Measurements from ENCODE around the gene PSMA5.

The PSMA5 gene

DNA sequence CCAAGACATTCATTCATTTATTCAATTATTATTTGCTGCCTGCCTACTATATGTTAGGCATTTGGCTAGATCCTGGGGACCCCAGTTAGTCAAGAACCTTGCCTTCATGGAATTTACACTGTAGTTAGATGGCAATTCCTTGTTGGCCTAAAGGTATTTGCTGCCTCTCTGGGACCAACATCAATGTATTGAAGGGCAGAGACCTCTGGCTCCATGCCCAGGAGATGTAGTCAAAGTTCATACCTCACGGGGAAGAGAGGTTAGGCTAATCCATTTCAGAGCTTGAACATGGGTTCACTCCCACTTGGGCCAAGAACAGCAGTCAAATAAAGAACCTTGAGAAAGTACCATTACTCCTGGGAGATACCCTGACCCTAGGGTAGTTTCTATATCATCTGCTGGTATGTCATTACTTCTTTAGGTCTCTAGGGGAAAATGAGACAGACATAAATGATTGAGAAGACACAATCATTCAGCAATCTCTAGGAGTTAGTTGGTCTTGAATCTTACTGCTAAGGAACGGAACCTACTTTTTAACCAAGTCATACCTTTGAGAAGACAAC, 60.5 kb downstream of the PSMA5 start:
- no peak for DNase-seq

DNA sequence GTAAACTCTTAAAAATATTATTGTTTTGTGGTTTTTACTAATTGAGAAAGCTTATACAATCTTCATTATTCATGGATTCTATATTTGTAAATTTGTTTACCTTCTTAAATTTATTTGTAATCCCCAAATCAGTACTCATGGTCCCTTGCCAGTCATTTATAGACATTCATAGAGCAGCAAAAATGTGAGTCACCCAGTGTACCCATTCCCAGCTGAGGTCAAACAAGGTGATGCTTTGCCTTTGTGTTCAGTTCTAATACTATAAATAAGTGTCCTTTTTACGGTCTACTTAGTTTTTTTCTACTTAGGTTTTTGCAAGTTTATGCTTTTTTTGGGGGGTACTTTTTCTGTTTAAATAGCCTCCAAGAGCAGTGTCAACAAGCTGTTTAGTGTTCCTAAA, 64.6 kb downstream of the PSMA5 start:
- DNase-seq, result no peak

DNA sequence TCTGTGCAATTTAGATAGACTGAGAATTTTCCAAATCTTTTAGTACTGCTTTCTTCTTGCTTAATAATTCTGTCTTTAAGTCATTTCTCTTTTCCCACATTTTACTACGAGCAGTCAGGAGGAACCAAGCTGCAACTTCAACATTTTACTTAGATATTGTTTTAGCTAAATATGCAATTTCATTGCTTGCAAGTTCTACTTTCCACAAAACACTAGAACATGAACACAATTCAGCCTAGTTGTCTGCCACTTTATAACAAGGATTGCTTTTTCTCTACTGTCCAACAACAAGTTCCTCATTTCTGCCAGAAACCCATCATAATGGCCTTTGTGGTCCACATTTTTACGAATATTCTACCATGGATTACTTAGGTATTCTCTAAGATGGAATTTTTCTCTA, 65.2 kb downstream of the PSMA5 start:
- DNase-seq, result no peak

DNA sequence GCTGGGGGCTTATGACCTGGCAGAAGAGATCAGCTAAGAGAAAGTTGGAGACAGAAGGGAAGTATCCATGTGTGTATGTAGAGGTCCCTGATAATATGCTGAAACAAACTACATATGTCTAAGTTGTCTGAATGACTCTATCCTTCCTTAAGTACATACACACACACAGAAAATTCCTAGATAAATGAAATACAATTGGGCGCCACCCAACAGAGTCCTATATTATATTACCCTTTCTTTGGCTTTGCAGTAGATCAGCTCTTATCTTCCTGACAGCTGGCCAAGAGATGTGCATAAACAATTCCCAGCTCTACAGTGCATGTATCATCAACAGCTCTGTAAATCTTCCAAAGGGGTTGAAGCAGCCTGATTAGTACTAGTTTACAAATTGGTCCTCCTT, 68.6 kb downstream of the PSMA5 start:
- DNase-seq, result no peak

DNA sequence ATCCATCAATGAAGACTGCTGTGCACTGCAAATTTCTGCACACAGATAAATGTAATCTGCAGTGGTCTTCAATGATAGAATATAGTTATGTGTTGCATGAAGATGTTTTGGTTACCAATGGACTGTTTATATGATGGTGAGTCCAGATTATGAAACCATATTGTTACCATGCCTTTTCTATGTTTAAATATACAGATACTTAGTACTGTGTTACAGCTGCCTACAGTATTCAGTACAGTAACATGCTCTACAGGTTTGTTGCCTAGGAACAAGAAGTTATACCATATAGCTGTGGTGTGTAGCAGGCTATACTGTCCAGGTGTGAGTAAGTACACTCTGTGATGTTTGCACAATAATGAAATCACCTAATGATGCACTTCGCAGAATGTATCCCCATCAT, 69.3 kb downstream of the PSMA5 start:
- DNase-seq, result no peak

DNA sequence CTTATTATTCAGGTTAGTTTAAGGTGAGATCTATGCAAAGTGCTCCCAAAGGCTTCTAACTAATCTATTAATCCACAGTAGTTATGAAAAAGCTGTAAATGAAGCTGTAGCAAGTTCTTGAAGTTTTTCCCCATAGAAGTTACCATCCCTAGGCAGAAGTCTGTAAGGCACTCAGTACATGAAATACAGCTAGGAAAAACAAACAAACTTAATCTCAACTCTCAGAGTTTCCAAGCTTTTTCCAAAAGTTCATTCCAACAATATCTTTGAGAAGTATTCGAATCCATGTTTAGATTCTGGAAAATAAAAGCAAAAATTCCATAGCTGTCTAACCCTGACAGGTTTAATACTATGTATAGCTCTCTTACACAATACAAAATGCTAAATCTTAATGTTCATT, 69.7 kb downstream of the PSMA5 start:
- DNase-seq, result no peak

DNA sequence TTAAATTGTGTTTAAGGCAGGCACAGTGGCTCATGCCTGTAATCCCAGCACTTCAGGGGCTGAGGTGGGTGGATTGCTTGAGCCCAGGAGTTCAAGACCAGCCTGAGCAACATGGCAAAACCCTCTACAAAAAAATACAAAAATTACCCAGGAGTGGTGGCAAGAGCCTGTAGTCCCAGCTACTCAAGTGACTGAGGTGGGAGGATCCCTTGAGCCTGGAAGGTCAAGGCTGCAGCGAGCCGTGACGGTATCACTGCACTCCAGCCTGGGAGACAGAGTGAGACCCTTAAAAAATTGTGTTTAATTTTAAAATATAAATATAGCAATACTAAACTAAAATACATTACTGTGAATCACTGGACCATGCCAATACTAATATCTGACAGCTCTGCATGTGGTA, 71.3 kb downstream of the PSMA5 start:
- no peak for DNase-seq

DNA sequence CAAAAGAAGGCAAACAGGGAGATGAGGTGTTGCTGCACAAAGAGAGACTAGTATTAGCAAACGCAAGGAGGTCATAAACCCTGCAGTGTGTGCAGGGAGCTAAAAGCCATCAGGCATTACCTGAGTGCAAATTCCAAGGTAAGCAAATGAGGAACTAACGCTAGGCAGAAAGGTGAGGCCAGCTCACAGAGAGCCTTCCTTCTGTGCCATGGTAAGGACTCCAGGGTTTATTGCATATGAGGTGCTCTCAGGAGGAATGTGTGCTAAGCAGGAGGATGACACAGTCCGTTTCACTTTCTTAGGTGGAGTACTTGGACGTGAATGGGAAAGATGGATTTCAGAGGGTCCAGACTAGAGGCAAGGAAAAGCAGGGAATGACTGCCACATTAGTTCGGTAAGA, 74.8 kb downstream of the PSMA5 start:
- DNase-seq, result no peak

DNA sequence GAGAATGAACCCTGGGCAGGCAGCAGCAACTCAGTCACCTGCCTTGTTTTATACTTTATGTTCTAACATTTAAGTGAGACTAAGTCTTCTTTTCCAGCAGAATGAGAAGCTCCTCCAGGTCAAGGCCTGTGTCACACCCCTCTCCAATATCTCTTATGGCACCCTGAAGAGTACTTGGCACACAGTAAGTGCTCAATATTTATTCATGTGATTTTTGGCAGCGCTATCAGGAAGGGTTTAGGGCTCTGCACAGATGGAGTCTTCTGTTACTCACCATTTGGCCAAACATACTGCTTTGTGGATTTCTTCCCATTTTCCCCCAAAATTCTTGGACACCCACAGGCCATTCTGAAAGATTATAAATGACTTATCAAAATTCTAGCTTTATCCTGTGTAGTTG, 75.6 kb downstream of the PSMA5 start:
- no peak for DNase-seq

DNA sequence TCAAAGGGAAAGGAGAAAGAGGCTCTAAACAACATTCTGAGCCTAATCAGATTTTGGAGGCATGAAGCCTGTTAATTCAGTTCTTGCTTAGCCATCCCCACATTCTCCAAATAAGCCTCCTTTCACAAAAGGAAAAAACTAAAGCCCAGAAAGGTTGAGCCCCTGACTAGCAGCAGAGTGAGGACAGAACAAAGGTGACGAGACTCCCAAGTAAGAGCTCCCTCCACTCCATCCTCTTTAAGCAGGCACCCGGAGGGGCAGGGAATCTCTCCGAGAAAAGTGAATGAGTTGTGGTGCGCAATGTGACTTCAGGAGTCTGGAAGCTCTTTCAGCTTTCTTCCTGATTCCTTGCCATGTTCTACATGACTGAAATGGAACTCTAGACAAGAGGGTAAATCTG, 76.1 kb downstream of the PSMA5 start:
- DNase-seq, result no peak

Data from activated CD8-positive, alpha-beta memory T cell treated with anti-CD3 and anti-CD28 coated beads for 24 hours (primary cell).